GM13977 (cell line): ENCODE results near the gene DCDC1.
A peak's percentile ranks its signal among the peaks of the same experiment; 100 is the strongest.

ENCODE experiments used
- DNase-seq: peaks from one replicate; pipeline ENCODE4 v3.0.0; 2012; ENCODE audit warnings: low spot score
- CTCF ChIP-seq: IDR thresholded peaks from 2 replicates; pipeline ENCODE4 v1.5.1; 2012; ENCODE audit warnings: mild to moderate bottlenecking, control low read depth; ENCODE audit not compliant: insufficient read depth; ENCODE audit errors: extremely low read depth, missing control alignments
- in situ Hi-C: fragments of 300-500 bp; cut with MboI; formaldehyde crosslinking; loops from one replicate; pipeline ENCODE4 v1.12.0; 2022; ENCODE audit warnings: low sequenced_read_pairs, low pct_unique_long_range_greater_than_20kb, mixed read lengths, inconsistent platforms; ENCODE audit not compliant: unreplicated experiment

Gene DCDC1

GRCh38 chr11:31214372-31214771 is 155.2 kb downstream of the DCDC1 start:
- TF ChIP-seq CTCF: no peak
- DNase-seq: no peak
- in situ Hi-C loops: loop anchor here (25.0 kb wide), 1 partner anchor 127 kb away; no protein-coding TSS in a partner anchor

GRCh38 chr11:31199378-31199777 is 170.2 kb downstream of the DCDC1 start:
- TF ChIP-seq CTCF: no peak
- DNase-seq: no peak
- in situ Hi-C loops: no loop called here

- in situ Hi-C loops: no loop called here
- no peak for TF ChIP-seq CTCF
- DNase-seq: no peak
Observed at GRCh38 chr11:31173926-31174680, 195.4 kb downstream of the DCDC1 start.

GRCh38 chr11:31160504-31161422 is 208.8 kb downstream of the DCDC1 start:
- peak; percentile 25 for TF ChIP-seq CTCF
- in situ Hi-C loops: no loop called here
- DNase-seq: no peak

GRCh38 chr11:31150841-31151240 is 218.7 kb downstream of the DCDC1 start:
- DNase-seq: no peak
- TF ChIP-seq CTCF: no peak
- in situ Hi-C loops: no loop called here

GRCh38 chr11:31150011-31150410 is 219.5 kb downstream of the DCDC1 start:
- DNase-seq: no peak
- in situ Hi-C loops: no loop called here
- TF ChIP-seq CTCF: no peak
